Measurements from ENCODE around the gene RETREG2. TPM values are rescaled to one million over a fixed set of nuclear protein-coding genes. Genes with fewer than 3 reads are reported as not detected.

RETREG2 gene
- total and polyA plus RNA-seq, 2 of the 4 experiments (the other 2 are of a cell fraction), result 45.2 to 51.1 TPM

- H3K9ac ChIP-seq (ENCODE audit: low read depth, low read length), result peak overlapping the region; percentile 78; the same call in 1 of the 2 replicates
- TF ChIP-seq POLR2A (IDR thresholded peaks at IDR 0.05; ENCODE audit: low read depth, low read length), result no peak
- peak; percentile 16; the same call in 1 of the 2 replicates for TF ChIP-seq BHLHE40 (IDR thresholded peaks at IDR 0.05; ENCODE audit: low read depth, low read length)
- no peak overlapping the region for H3K56ac ChIP-seq (ENCODE audit: extremely low read depth, insufficient read depth, low read length)
- peaks cover 16% of the 10 kb centered on the region for H3K4me1 ChIP-seq (ENCODE audit: control insufficient read depth, insufficient read depth, low read length)
- no peak overlapping the region for H3K18ac ChIP-seq (ENCODE audit: low read depth, low read length)
- peaks cover 35% of the 10 kb centered on the region for H3K36me3 ChIP-seq (ENCODE audit: control insufficient read depth, insufficient read depth, low read length)
- peak; percentile 59 for DNase-seq
- peak; percentile 1; the same call in 1 of the 2 replicates for ATAC-seq (ENCODE audit: low read depth)
- H4K20me1 ChIP-seq (ENCODE audit: insufficient read depth, low read length), result peaks cover 9% of the 10 kb centered on the region; the same call in 1 of the 2 replicates
- peak overlapping the region; percentile 58 for H4K91ac ChIP-seq (ENCODE audit: insufficient read depth, low read depth, low read length)
- H4K8ac ChIP-seq (ENCODE audit: low read depth in 2 of 2, low read length in 2 of 2), result peak overlapping the region in 1 of 2 experiments; percentile 52; a peak in 2 of 4 replicates
- peak overlapping the region; percentile 6 for H2BK120ac ChIP-seq (ENCODE audit: low read depth, low read length)
- peak overlapping the region; percentile 84; the same call in 1 of the 2 replicates for H3K4me3 ChIP-seq (ENCODE audit: insufficient read depth, low read depth, low read length)
- peak overlapping the region; percentile 94 for H3K23ac ChIP-seq (ENCODE audit: low read depth, low read length)
- whole genome bisulfite sequencing, 2 experiments (ENCODE audit: extremely low coverage in 2 of 2, insufficient read length in 1 of 2), result 56% methylated on average over 5 of the region's 17 CpGs; no CpG with 5 or more reads in 1 of the 2 experiments
- H2AFZ ChIP-seq (replicated peaks; ENCODE audit: low read length, poor library complexity), result peak overlapping the region; percentile 91
- no peak overlapping the region for H2BK20ac ChIP-seq (ENCODE audit: low read depth, low read length)
- peaks cover 5 to 19% of the 10 kb centered on the region in 2 experiments; a peak in 3 of 4 replicates for H3K79me1 ChIP-seq (ENCODE audit: low read depth in 1 of 2, low read length in 2 of 2)
- POLR2A ChIA-PET (ENCODE audit: unreplicated experiment), result interaction anchor here (1.1 kb wide), 1 partner anchor 9 kb away, joined by 3 read pairs; no protein-coding TSS in a partner anchor
- H3K14ac ChIP-seq (replicated peaks; ENCODE audit: low read depth, low read length), result peak overlapping the region; percentile 92
- H3K4me2 ChIP-seq (ENCODE audit: low read depth, low read length), result peak overlapping the region; percentile 99
- no peaks in the 10 kb centered on the region for H3K27me3 ChIP-seq (ENCODE audit: control insufficient read depth, insufficient read depth, low read length)
- H3K4ac ChIP-seq (ENCODE audit: low read depth, low read length), result peak overlapping the region; percentile 90
- H2AK9ac ChIP-seq (replicated peaks; ENCODE audit: low read depth, low read length, poor library complexity), result peak overlapping the region; percentile 90
- in situ Hi-C loops (cut with MboI; ENCODE audit: low sequenced_read_pairs), result loop anchor here (5.0 kb wide), 1 partner anchor 36 kb away; the partner anchor contains the start of gene SLC23A3
- BruUV-seq (replicated peaks), result no TSS peak
- H2BK5ac ChIP-seq (ENCODE audit: low read depth, low read length, poor library complexity, severe bottlenecking), result peak overlapping the region; percentile 46
- H2AK5ac ChIP-seq (ENCODE audit: low read depth, low read length), result peak overlapping the region; percentile 65; the same call in 1 of the 2 replicates
- H3K27ac ChIP-seq (ENCODE audit: insufficient read depth, low read length), result peak overlapping the region; percentile 69
- peaks cover 8% of the 10 kb centered on the region; the same call in 1 of the 2 replicates for H3K9me1 ChIP-seq (ENCODE audit: insufficient read depth, low read length)
- CTCF ChIA-PET, result interaction anchor here (0.6 to 1.4 kb wide), 2 partner anchors 10 to 179 kb away, joined by 3 to 5 read pairs; partner anchors contain the start of gene DNPEP
- dilution Hi-C loops (cut with HindIII; ENCODE audit: low sequenced_read_pairs, unreplicated experiment), result no loop called here
- no peak overlapping the region for H4K5ac ChIP-seq (ENCODE audit: low read depth, low read length)
- intact Hi-C loops (cut with micrococcal nuclease), result loop anchor here (2.0 kb wide), 1 partner anchor 31 kb away; the partner anchor contains the start of gene CNPPD1
- no peaks in the 10 kb centered on the region for H3K9me3 ChIP-seq (ENCODE audit: control insufficient read depth, insufficient read depth, low read length)
- no peak overlapping the region for H2BK15ac ChIP-seq (ENCODE audit: low read depth, low read length)
Measured at GRCh38 chr2:219207884-219208740, 30.0 kb downstream of the RETREG2 start.

Data from IMR-90 (cell line).